Glomerular visceral epithelial cell (primary cell): ENCODE measurements around the gene PLAC1.

Experiments
- DNase-seq: peaks from one replicate; pipeline ENCODE4 v3.0.0-alpha.2; 2016; ENCODE audit errors: extremely low spot score

PLAC1 gene

GRCh38 chrX:134543288-134543687 lies 115.0 kb downstream of the PLAC1 start:
- DNase-seq: no peak

DNA sequence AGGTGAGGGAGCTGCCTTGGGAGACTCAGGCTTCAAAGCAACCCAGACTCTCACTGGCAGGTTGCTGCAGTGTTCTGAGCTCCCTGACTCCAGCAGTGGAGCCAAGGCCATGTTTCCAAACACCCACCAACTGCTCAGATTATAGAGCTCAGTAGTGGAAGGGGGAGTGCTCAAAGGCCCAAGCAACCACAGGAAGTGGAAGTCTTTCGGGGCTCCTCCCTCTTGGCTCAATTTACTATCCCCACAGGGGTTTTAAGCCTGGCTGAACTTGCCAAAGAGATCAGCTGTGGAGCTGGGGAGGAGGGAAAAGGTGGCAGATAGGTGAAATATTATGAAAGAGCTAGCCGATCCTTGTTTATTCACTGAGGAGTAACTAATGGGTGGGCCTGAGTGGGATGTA lies 115.8 kb downstream of the PLAC1 start:
- DNase-seq: peak; percentile 63

DNA sequence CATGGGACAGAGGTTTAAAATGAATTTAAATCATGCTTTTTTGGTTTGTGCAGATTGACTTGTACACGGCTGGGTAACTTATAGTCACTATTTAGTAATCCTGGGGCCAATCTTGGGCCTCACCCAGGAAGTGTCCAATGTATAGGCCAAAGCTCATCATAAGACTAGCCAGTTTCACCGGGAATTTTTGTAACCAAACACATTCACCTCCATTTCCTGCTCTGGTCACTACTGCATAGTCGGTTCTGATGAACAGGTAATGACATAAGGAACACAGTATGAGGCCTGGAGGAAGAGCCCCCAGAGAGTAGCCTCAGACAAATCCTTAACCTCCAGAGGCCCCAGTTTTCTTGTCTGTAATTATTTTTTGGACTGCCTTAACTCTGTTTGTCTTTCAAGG lies 116.4 kb downstream of the PLAC1 start:
- DNase-seq: no peak

DNA sequence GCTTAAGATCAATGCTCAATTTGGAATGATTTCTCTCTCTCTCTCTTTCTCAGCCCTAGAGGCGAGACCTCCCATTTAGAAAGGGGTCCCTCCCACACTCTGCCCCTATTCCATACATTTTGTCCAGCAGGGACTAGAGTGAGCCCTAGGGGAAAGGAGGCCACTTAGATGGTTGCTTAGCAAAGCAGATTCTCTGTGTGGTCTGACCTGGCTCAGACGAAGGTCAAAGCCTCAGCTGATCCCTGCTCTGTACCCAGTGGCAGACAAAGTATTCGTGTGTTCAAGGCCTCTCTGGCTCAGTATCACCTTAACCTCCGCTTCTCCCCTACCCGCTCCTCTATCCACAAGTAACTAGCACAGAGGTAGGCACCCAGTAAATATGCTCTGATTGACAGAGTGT lies 120.0 kb downstream of the PLAC1 start:
- no peak for DNase-seq

GRCh38 chrX:134537179-134537955 lies 120.9 kb downstream of the PLAC1 start:
- DNase-seq: peak; percentile 88

- DNase-seq: no peak
Measured at GRCh38 chrX:134533952-134534351, 124.3 kb downstream of the PLAC1 start.

GRCh38 chrX:134533352-134533751 lies 124.9 kb downstream of the PLAC1 start:
- DNase-seq: no peak

GRCh38 chrX:134530845-134531244 lies 127.4 kb downstream of the PLAC1 start:
- DNase-seq: no peak

GRCh38 chrX:134529481-134529880 lies 128.8 kb downstream of the PLAC1 start:
- DNase-seq: no peak

- no peak for DNase-seq
Measured at GRCh38 chrX:134528960-134529359, 129.3 kb downstream of the PLAC1 start.

GRCh38 chrX:134526399-134526798 lies 131.9 kb downstream of the PLAC1 start:
- peak; percentile 18 for DNase-seq

DNA sequence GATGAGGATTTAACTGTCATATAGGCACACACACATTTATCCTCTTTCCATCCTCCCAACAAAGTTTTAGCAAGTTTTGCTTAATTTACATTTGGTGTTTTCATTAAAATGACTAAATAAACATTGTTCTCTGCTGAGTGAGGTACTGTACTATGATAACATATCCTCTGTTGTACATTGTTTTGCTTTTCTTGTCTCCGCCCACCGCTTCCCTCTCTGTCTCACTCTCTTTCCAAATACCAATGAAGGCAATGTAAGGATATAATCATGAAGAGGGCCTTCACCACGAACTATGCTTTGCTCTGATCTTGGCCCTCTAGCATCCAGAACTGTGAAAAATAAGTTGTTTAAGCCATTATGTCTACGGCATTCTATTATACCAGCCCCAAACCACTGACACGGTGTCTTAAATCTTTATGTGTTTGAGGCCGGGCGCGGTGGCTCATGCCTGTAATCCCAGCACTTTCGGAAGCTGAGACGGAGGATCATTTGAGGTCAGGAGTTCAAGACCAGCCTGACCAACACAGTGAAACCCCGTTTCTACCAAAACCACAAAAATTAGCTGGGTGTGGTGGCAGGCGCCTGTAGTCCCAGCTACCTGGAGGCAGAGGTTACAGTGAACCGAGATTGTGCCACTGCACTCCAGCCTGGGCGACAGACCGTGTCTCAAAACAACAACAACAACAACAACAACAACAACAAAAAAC lies 133.0 kb downstream of the PLAC1 start:
- no peak for DNase-seq

DNA sequence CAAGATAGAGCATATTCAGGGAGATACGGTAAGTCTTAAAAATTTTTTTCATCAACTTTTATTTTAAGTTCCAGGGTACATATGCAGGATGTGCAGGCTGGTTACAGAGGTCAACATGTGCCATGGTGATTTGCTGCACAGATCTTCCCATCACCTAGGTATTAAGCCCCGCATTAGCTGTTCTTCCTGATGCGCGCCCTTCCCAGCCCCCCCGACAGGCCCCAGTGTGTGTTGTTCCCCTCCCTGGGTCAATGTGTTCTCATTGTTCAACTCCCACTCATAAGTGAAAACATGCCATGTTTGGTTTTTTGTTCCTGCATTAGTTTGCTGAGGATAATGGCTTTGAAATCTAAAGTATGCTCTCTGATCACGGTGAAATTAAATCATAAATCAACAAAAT lies 134.1 kb downstream of the PLAC1 start:
- DNase-seq: no peak

DNA sequence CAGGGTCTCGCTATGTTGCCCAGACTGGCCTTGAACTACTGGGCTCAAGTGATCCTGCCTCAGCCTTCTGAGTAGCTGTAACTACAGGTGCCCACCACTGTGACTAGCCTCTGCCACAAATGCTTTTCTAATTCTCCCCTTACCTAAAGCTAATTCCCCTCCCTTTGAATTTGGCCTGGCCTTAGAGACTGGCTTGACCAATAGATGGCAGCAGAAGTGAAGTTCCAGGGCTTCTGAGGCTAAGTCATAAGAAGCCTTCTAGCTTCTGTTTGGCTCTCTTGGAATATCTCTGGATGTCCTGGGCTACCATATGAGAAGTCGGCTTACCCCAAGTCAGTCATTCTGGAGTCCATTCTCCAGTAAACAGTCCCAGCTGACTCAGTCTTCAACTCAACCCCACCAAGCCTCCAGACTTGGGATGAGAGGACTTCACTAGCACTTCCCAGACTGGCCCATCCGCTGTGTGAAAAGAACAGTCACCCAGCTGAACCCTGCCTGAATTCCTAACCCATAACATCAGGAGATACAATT lies 137.3 kb downstream of the PLAC1 start:
- peak; percentile 65 for DNase-seq
